HUDEP-2 (cell line): ENCODE data around the gene RBM34.

ENCODE experiments used
- DNase-seq, 76 experiments: peaks; one replicate each; lab custom pipeline; 2025; ENCODE audit not compliant: unreplicated experiment in 76 of 76; lab: John Stamatoyannopoulos, UW

RBM34 gene

DNA sequence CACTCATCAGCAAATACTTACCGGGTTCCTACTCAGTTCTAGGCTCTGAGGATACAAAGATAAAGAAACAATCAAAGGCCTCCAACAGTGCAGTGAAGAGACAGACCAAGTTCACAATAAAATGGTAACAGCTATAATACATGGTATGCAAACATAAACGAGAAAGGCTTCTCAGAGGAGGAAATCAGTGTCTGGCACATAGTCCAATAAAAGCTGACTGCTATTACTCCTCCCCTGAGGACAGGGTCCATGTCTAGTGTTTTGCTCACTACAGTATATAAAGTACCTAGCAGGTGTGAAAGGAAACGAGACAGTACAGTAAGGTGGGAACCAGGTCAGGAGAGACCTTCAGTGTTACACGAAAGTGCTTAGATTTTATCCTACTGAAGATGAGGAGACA is 4.3 kb downstream of the RBM34 start:
- no peak for DNase-seq

GRCh38 chr1:235156265-235156664 is 4.8 kb downstream of the RBM34 start:
- DNase-seq: no peak

GRCh38 chr1:235152235-235152634 is 8.8 kb downstream of the RBM34 start:
- DNase-seq: no peak

DNA sequence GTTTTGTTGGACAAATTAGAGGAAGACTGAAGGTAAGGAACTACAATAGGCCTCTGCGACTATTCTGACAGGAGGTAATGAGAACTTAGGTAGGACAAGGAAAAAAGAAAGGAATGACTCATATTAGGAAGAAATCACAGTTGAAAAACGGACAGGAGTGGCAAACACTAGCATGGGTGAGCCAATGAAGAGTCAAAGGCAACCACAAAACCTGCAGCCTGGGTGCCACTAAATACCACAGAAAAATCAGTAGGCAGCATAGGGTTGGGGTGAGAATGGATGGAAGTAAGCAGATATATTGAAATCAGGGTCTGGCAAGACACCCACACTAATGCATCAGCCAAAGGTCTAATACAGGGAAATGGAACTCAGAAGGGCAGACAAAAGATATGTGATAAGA is 10.0 kb downstream of the RBM34 start:
- DNase-seq: no peak

DNA sequence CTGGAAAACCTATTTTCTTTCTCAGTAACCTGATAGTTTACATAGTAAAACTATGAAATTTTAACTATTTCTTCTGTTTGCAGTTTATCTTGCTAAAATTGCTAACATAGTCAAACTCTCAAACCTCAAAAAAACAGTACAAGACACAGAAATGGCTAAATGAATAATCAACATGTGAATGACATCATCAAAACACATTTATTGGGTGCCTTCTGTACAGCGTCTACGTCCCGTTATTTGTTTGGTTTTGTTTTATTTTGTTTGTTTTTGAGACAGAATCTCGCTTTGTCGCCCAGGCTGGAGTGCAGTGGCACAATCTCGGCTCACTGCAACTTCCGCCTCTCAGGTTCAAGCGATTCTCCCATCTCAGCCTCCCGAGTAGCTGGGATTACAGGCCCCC is 11.2 kb downstream of the RBM34 start:
- no peak for DNase-seq

GRCh38 chr1:235147269-235147668 is 13.8 kb downstream of the RBM34 start:
- DNase-seq: no peak

- no peak for DNase-seq
Observed at GRCh38 chr1:235145639-235146038, 15.4 kb downstream of the RBM34 start.

- DNase-seq: no peak
Observed at GRCh38 chr1:235142991-235143390, 18.1 kb downstream of the RBM34 start.

DNA sequence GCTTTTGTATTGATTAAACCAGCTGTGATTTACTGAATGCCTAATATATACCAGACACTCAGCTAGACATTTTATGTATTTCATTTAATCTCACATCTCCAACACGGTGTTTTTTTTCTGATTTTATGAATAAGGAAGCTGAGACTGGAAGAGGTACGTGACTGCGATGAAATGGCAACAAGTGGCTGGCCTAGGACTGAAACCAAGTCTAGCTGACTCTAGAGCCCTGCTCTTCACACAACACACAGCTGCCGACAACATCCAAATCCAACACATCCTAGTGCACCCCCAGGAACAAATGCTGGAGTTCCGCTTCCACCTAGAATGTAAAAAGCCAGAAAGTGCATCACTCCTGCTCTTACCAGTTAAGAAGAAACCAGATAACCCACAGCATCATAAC is 21.7 kb downstream of the RBM34 start:
- no peak for DNase-seq

GRCh38 chr1:235138821-235139220 is 22.2 kb downstream of the RBM34 start:
- DNase-seq: no peak

GRCh38 chr1:235136111-235136510 is 24.9 kb downstream of the RBM34 start:
- DNase-seq: peak in 14 of 76 experiments; percentile 5 to 40 (median 24)

GRCh38 chr1:235134171-235134570 is 26.9 kb downstream of the RBM34 start:
- DNase-seq: no peak

DNA sequence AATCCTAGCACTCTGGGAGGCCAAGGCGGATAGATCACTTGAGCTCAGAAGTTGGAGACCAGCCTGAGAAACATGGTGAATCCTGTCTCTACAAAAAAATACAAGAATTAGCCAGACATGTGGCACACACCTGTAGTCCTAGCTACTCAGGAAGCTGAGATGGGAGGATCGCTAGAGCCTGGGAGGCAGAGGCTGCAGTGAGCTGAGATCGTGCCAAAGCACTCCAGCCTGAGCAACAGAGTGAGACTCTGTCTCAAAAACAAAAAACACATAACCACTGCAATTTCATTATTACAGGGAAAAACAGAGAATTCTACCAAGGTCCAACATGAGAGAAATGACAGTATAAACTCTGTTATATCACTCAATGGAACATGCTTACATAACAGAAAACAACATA is 28.0 kb downstream of the RBM34 start:
- no peak for DNase-seq

- DNase-seq: no peak
Observed at GRCh38 chr1:235131961-235132360, 29.1 kb downstream of the RBM34 start.

DNA sequence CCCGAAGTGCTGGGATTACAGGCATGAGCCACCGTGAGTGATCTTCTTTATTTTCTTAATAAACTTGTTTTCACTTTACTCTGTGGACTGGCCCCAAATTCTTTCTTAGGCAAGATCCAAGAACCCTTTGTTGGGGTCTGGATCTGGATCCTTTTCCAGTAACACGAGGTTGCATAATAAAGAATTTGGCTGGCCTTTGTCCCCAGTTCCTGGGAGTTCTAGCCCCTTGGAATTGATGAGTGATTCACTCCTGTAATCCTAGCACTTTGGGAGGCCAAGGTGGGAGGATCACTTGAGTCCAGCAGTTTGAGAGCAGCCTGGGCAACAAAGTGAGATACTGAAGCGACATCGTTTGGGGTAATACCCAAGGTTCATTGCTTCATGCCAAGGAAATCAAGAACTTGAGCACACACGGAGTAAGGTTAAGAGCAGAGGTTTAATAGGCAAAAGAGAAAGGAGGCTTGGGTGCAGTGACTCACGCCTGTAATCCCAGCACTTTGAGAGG is 30.2 kb downstream of the RBM34 start:
- no peak for DNase-seq

DNA sequence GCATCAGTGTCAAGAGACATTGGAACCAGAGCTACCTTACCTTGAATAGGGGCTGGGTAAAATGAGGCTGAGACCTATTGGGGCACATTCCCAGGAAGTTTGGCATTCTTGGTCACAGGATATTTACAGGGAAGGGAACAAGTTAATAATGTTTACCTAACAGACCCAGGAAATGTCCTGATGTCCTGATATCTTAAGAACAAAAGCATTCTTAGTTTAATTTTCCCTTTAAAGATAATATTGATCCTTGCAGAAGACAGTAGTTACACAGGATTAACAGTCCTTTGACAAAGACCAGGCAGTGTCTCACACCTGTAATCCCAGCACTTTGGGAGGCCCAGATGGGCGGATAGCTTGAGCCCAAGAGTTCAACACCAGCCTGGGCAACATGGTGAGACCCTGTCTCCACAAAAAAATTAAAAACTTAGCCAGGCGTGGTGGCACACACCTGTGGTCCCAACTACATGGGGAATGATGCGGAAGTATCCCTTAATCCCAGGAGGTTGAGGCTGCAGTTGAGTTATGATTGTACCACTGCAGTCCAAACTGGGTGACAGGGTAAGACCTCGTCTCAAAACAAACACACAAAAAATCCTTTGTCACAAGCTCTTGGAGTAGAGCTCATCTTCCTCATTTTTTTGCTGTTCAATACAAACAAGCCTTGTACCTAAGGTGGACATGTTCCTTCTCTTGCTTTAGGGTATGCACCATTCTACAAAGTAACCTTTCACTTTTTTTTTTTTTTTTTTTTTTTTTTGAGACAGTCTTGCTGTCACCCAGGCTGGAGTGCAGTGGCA is 31.1 kb downstream of the RBM34 start:
- DNase-seq: no peak

- DNase-seq: peak in 75 of 76 experiments; percentile 53 to 98 (median 93)
Observed at GRCh38 chr1:235128456-235129328, 32.4 kb downstream of the RBM34 start, which contains the start of gene TOMM20. TOMM20 (minus strand) TSS chr1:235128837; CDS start chr1:235128715, 122 bp downstream.

DNA sequence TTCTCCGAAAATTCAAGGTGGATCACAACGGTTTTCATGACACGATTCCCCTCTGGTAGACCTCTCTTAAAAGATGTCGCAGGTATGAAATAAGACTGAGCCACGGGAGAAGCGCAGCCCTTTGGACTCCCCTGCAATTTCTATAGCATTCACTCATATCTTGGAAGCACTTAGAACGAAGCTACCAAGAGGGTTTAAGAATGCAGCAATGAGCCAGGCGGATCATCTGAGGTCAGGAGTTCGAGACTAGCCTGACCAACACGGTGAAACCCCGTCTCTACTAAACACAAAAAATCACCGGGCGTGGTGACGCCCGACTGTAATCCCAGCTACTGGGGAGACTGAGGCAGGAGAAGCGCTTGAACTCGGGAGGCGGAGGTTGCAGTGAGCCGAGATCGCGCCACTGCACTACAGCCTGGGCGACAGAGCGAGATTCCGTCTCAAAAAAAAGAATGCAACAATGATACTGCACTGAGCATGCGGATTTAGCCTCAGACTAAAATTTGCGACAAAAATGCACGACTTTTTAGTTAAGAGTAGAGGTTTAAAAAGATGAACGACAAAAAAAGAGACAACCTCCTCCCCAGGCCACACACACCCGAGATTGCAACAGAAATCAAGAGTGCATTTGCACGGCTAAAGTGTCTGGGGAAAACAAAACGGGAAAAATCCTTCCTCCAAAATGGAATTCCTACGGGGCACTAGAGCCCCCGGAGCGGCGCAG is 33.2 kb downstream of the RBM34 start:
- peak in 3 of 76 experiments; percentile 6 to 41 (median 14) for DNase-seq

DNA sequence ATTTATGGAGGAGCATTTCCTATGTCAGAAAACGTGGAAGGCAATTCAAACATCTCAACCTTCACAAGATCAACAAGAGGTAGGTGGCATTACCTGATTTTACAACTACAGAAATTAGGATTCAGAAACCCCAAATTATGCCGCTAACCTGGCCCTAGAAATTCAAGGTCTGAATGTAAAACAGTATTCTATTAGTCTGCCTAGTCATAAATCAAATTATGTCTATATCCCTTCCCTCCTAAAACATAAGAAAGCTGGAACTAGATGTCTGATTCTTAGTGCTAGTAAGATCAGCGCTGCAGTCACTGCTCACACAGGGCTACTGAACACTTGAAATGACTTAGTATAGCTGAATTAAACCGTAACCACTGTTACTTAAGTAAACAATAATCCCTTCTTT is 33.8 kb downstream of the RBM34 start:
- DNase-seq: no peak

DNA sequence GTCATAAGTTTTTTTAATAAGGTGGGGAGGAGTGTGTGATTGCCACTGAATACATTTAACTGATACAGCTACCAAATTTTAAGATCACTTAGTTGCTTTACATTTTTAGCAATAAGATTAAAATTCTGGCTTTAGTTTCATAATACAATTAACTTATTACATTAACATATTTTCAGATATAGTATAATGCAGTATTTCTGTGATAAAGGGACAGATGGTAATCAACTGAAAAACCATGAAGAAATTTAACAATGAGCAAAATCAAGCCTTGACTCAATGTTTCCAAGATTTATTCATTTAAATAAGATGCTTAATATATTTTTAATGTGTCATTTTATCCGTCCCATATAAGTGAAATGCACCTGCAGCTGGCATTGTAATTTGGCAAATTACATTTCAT is 36.4 kb downstream of the RBM34 start:
- DNase-seq: no peak

GRCh38 chr1:235124111-235124510 is 36.9 kb downstream of the RBM34 start:
- DNase-seq: no peak
